HFF-Myc (cell line): ENCODE data around the gene CUX1.

Experiments used
- DNase-seq: peaks from one replicate; pipeline ENCODE4 v3.0.0-alpha.2; 2011; ENCODE audit warnings: low read depth; ENCODE audit errors: extremely low read depth
- H3K4me3 ChIP-seq: replicated peaks from 2 replicates; pipeline ENCODE4 v1.5.1; 2011; ENCODE audit warnings: low read depth, mild to moderate bottlenecking, control low read depth, low read length
- CTCF ChIP-seq: IDR thresholded peaks from 2 replicates; pipeline ENCODE4 v1.5.1; 2012; ENCODE audit warnings: mild to moderate bottlenecking, low read depth, low read length, control low read depth; ENCODE audit errors: missing control alignments

The CUX1 gene

DNA sequence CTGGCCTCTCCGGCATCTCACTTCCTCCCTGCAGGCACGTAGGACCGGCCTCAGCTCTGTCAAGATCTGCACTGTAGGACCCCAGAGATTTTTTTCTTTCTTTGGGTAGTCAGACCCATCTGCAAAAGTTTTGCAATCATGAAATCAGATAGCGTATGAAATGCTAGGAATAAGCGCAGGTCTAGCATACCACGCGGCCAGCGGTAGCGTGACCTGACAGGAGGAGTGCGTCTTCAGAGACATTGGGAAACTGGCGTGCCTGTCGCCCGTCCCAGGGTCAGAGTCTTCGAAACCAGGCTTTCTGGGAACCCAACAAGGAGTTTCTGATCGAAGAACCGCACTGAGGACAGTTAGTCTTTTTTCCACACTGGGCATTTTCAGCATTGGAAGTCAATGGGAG, 368.4 kb downstream of the CUX1 start:
- no peak for TF ChIP-seq CTCF
- DNase-seq = no peak

GRCh38 chr7:102186306-102186705, 368.9 kb downstream of the CUX1 start:
- no peak overlapping the region for H3K4me3 ChIP-seq
- DNase-seq = no peak
- no peak for TF ChIP-seq CTCF

More for the DNA sequence above, 368.4 kb downstream of the CUX1 start:
- no peak overlapping the region for H3K4me3 ChIP-seq

DNA sequence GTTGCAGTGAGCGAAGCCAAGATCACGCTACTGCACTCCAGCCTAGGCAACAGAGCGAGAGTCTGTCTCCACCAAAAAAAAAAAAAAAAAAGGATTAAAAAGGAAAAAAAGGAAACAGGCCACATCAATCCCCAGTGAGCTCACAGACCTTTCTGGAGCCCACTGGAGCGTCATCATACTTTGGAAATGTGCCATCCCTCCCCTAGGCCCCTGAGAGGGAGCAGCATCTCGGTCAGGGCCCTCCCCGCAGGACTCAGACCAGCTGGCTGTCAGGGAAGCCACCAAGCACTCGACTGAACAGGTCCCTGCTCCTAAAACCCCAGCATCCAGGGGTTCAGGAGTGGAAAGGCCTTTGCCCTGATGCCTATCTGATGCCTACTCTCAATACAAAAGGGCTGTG, 371.3 kb downstream of the CUX1 start:
- no peak for DNase-seq
- TF ChIP-seq CTCF = no peak
- H3K4me3 ChIP-seq = no peak overlapping the region

GRCh38 chr7:102189756-102190155, 372.3 kb downstream of the CUX1 start:
- DNase-seq = no peak
- no peak for TF ChIP-seq CTCF
- H3K4me3 ChIP-seq = no peak overlapping the region

- DNase-seq = no peak
- no peak overlapping the region for H3K4me3 ChIP-seq
- no peak for TF ChIP-seq CTCF
These were observed 373.4 kb downstream of the CUX1 start for GRCh38 chr7:102190776-102191350.

DNA sequence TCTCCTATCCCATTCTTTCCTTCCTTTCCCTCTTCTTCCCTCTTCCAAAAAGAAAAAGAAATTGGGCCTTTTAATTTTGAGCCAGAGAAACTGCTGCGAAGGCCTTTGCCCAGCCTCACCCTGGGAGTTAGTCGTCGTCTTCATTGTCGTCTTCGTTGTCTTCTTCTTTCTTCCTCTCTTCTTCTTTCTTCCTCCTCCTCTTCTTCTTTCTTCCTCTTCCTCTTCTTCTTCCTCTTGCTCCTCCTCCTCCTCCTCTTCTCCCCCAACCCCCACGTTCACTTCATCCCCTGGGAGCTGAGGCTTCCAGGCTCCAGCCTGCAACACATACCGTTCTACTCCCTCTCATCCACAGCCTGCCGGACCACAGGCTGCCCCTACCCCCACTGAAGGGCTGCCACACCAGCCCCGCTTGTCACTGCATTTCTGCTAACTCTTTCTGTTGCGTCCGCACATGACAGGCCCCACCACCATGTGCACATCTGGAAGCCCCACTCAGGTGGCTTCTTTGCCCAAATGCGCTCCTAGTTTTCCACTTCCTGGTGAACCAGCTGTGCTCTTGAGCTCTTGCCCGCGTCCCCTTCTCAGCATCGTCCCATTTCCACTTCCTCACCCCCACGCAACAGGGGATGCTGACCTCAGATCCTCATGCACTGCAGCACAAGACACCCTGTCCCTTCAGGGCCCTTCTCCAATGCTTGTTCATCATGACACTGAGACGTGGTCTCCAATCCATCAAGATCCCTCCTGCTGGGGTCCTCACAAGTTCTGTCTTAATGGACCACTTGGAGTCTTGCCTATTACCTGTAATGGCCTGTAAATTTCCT, 374.3 kb downstream of the CUX1 start:
- no peak overlapping the region for H3K4me3 ChIP-seq
- no peak for DNase-seq
- no peak for TF ChIP-seq CTCF
